Activated T-cell treated with anti-CD3 and anti-CD28 coated beads, Interleukin-2, amount 50 U/mL, for 1 hour (primary cell): Measurements from ENCODE around the gene UBE2O.
A peak's percentile ranks its signal among the peaks of the same experiment; 100 is the strongest.

Experiments used
- DNase-seq: peaks from one replicate; pipeline ENCODE4 v3.0.0-alpha.2; 2020

Gene UBE2O

DNA sequence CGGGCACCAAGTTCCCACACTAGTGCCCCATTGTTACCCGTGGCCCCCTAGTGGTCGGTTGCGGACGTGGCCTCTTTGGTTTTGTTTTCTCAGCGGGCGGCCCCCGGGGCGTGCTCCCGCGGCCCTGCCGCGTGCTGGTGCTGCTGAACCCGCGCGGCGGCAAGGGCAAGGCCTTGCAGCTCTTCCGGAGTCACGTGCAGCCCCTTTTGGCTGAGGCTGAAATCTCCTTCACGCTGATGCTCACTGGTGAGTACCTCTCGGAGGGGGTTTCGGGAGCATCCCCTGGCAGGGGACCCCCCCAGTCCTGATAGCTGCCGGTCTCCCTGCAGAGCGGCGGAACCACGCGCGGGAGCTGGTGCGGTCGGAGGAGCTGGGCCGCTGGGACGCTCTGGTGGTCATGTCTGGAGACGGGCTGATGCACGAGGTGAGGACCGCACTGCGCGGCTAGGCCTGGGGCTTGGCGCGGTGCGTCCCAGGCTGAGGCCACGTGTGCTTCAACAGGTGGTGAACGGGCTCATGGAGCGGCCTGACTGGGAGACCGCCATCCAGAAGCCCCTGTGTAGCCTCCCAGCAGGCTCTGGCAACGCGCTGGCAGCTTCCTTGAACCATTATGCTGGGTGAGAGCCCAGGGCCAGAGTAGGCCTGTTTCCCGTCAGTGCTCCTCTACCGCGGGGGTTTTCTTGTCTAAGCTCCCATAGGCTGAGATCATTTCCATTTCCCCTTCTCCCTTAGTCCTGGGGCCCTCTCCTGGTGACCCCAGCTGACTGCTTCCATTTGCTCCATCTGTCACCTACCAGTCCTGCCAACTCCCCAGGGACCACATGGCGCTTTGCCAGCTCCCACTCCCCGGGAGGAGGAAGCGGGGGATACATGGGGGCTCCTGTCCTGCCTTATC is 66.8 kb downstream of the UBE2O start:
- DNase-seq: peak; percentile 85

GRCh38 chr17:76384987-76385891 is 67.7 kb downstream of the UBE2O start:
- DNase-seq: peak; percentile 59

DNA sequence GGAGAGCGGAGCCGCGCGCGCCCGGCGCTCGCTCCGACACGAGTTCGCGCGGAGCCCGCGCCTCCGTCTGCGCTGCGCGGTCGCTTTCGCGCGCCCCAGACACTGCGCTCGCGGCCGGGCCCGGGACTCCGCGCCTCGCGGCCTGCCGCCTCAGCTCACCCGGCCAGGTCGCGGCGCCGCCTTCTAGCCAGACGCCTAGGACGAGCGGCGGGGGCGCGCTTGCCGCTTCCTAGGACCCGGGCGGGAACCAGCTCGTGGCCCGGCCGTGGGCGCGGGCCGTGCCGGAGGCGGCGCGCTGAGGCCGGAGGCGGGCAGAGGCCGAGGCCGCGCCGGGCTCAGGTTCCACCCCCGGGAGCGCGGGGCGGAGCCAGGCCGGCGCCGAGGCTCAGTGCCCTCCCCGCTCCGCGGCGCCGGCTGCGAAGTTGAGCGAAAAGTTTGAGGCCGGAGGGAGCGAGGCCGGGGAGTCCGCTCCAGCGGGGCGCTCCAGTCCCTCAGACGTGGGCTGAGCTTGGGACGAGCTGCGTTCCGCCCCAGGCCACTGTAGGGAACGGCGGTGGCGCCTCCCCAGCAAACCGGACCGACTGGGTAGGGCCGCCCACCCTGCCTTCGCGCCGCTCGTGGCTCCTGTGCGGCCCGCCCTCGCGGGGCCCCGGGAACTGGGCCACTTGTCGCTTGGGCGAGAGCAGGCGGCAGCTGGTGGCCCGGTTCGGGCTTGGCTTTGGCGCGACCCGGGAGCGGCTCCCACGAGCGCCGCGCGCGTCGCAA is 68.5 kb downstream of the UBE2O start, which contains the start of gene SPHK1:
Gene SPHK1, plus strand, starts transcription at position 388 of the 765 bp plus-strand sequence. CDS start 1,036 bp downstream, outside the sequence.
- peak; percentile 72 for DNase-seq

GRCh38 chr17:76383546-76384221 is 69.3 kb downstream of the UBE2O start:
- DNase-seq: peak; percentile 66

GRCh38 chr17:76382803-76383545 is 70.0 kb downstream of the UBE2O start:
- no peak for DNase-seq

GRCh38 chr17:76382351-76382802 is 70.6 kb downstream of the UBE2O start:
- DNase-seq: no peak

DNA sequence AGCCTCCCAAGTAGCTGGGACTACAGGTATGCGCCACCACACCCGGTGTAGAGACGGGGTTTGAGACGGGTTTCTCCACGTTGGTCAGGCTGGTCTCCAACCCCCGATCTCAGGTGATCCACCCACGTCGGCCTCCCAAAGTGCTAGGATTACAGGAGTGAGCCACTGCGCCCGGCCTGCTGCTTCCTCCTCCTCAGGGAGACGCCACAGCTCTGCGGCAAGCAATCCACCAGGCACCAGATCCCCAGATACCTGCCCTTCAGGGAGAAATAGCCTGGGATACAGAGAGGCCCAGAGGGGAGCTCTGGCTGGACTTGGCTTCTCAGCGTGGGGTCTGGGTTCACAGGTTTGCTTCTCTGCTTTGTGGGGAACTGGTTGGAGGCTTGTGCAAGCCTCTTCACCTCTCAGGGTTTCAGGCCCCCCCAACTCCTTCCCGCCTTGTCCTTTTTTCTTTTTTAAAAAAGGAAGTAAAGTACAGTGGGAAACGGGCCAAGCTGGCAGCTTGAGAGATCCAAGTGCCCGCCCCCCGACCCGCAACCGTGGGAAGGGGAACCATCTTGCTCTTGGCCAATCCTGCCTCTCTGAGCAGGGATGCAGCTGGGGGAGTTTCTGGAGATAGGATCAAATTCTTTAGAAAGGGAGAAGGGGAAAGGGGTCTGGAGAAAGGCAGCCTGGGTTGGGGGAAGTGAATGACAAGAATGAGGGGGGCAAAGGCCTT is 71.2 kb downstream of the UBE2O start:
- DNase-seq: no peak

- no peak for DNase-seq
These were observed 73.1 kb downstream of the UBE2O start for GRCh38 chr17:76379646-76380376.

DNA sequence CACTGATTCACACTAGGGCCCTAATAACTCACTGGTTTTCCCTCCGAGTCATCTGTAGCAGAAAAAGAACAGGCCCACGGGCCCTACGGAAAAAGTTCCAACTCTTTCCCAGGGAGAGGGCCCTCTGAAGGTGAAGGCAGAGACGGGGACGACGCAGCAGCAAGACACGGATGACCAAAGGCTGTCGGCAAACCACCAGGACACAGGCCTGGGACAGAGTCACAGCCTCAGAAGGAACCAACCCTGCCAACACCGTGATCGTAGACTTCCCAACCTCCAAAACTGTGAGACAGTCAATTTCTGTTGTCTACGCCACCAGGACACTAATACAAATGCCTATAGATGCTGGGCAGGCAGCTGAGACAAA is 73.7 kb downstream of the UBE2O start:
- DNase-seq: no peak

- no peak for DNase-seq
These were observed 74.2 kb downstream of the UBE2O start for GRCh38 chr17:76378548-76379274.

GRCh38 chr17:76376318-76377133 is 76.4 kb downstream of the UBE2O start:
- DNase-seq: no peak

DNA sequence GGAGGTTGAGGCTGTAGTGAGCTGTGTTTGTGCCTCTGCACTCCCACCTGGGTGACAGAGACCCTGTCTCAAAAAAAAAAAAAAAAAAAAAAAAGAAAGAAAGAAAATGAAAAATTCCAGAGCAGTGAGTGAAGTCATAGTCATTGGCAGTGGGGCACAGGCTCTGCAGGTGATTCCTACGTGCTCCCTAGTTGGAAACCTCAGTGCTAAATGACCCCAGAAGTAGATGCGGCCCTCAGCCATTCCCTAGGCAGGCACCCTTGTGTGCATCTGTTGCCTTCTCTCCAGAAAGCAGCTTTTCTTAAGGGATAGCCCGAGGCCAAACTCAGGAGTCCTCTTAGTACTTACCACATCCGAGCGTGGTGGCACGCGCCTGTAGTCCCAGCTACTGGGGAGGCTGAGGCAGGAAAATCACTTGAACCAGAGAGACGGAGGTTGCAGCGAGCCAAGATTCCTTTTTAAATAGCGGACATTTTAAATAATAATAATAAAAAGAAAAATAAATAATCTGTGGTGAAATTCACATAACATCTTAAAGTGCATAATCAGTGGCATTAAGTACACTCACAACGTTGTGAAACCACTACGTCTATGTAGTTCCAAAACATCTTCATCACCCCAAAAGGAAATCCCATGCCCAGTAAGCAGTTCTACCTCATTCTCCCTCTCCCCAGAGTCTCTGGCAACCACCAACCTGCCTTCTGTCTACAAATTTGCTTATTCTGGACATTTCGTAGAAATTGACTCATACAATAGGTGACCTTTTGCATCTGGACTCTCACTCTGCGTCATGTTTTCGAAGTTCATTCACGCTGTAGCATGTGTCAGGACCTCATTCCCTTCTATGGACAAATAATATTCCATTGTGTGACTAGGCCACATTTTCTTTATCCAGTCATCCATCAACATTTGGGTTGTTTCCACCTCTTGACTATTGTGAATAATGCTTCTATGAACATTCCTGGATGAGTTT is 81.0 kb downstream of the UBE2O start:
- no peak for DNase-seq

GRCh38 chr17:76370261-76370993 is 82.5 kb downstream of the UBE2O start:
- no peak for DNase-seq

DNA sequence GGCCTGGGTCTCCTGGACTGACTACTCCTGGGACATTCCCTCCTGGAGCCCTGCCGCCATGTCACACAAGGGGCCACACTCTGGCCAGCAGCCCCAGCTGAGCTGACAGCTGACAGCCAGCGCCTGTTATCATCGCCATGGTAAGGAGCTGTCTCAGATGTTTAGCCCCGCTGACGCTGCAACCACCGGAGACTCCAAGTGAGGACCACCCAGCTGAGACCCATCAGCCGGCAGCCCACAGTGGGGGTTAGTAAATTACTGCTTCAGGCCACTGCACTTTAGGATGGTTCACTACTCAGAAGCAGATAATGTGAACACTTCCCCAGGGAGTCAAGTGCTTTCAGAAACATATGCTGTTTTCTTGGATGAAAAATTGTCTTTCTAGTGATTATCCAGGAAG is 83.1 kb downstream of the UBE2O start:
- no peak for DNase-seq

GRCh38 chr17:76369379-76369778 is 83.6 kb downstream of the UBE2O start:
- DNase-seq: no peak

DNA sequence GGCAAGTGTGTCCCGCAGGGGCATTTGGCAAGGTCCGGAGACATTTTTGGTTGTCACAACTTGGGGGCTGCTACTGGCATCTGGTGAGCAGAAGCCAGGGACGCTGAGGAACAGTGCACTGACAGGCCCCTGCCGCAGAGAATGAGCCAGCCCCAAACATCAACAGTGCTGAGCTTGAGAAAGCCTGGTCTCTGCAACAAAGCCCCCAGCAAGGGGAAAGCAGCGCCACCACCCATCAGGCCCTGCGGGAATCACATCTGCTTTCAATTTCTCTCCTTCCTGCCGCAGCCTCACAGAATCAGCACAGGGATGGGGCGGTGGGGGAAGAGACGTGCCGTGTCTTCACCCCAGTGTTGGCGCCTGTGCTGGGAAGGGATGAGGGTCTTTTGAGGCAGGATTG is 84.4 kb downstream of the UBE2O start:
- DNase-seq: no peak
